ENCODE results near the gene F8. TPM values are rescaled to one million over a fixed set of nuclear protein-coding genes. Genes with fewer than 3 reads are reported as not detected.
"Not testable (repeated sequence)": the region's sequence is repeated elsewhere in the genome, so short reads cannot be mapped to it uniquely, and the experiment has no call there.

Gene F8
- total RNA-seq, 1 donor from 2014 or later: 28.2 TPM

- DNase-seq (ENCODE audit: low spot score): no peak
Measured at GRCh38 chrX:154986826-154987575, 35.5 kb downstream of the F8 start.

GRCh38 chrX:154981116-154981411 is 41.5 kb downstream of the F8 start:
- no peak for DNase-seq (ENCODE audit: low spot score)

GRCh38 chrX:154980330-154981115 is 42.0 kb downstream of the F8 start:
- peak; percentile 82 for DNase-seq (ENCODE audit: low spot score)

- no peak for DNase-seq (ENCODE audit: low spot score)
Measured at GRCh38 chrX:154979629-154980028, 42.9 kb downstream of the F8 start.

- DNase-seq (ENCODE audit: low spot score): no peak
Measured at GRCh38 chrX:154968353-154968752, 54.2 kb downstream of the F8 start.

- no peak for DNase-seq (ENCODE audit: low spot score)
Measured at GRCh38 chrX:154967603-154968002, 54.9 kb downstream of the F8 start.

- DNase-seq (ENCODE audit: low spot score): no peak
Measured at GRCh38 chrX:154961947-154962346, 60.6 kb downstream of the F8 start.

- DNase-seq (ENCODE audit: low spot score): not testable (repeated sequence)
Measured at GRCh38 chrX:154955799-154956198, 66.7 kb downstream of the F8 start.

GRCh38 chrX:154939265-154939664 is 83.3 kb downstream of the F8 start:
- DNase-seq (ENCODE audit: low spot score): not testable (repeated sequence)

- DNase-seq (ENCODE audit: low spot score): not testable (repeated sequence)
Measured at GRCh38 chrX:154924771-154925170, 97.8 kb downstream of the F8 start.

GRCh38 chrX:154918060-154918483 is 104.5 kb downstream of the F8 start:
- DNase-seq (ENCODE audit: low spot score): peak; percentile 55

GRCh38 chrX:154914052-154914451 is 108.5 kb downstream of the F8 start:
- no peak for DNase-seq (ENCODE audit: low spot score)

- DNase-seq (ENCODE audit: low spot score): not testable (repeated sequence)
Measured at GRCh38 chrX:154910528-154910927, 112.0 kb downstream of the F8 start.

GRCh38 chrX:154910048-154910447 is 112.5 kb downstream of the F8 start:
- DNase-seq (ENCODE audit: low spot score): not testable (repeated sequence)

- DNase-seq (ENCODE audit: low spot score): no peak
Measured at GRCh38 chrX:154908821-154909220, 113.7 kb downstream of the F8 start.

GRCh38 chrX:154902408-154902807 is 120.1 kb downstream of the F8 start:
- no peak for DNase-seq (ENCODE audit: low spot score)

GRCh38 chrX:154900323-154900722 is 122.2 kb downstream of the F8 start:
- no peak for DNase-seq (ENCODE audit: low spot score)

GRCh38 chrX:154892296-154892695 is 130.2 kb downstream of the F8 start:
- DNase-seq (ENCODE audit: low spot score): no peak

GRCh38 chrX:154890990-154891639 is 131.4 kb downstream of the F8 start:
- DNase-seq (ENCODE audit: low spot score): no peak

- DNase-seq (ENCODE audit: low spot score): not testable (repeated sequence)
Measured at GRCh38 chrX:154886789-154887221, 135.7 kb downstream of the F8 start.

- peak; percentile 46 for DNase-seq (ENCODE audit: low spot score)
Measured at GRCh38 chrX:154886069-154886788, 136.3 kb downstream of the F8 start, which contains the start of gene F8A1. Gene F8A1, plus strand, starts transcription at chrX:154886355. Its CDS starts 20 bp downstream, at chrX:154886375.

- not testable (repeated sequence) for DNase-seq (ENCODE audit: low spot score)
Measured at GRCh38 chrX:154885549-154885948, 137.0 kb downstream of the F8 start.
